K562 (cell line): ENCODE data around the gene LY6G6D. TPM values are rescaled to one million over a fixed set of nuclear protein-coding genes. Genes with fewer than 3 reads are reported as not detected.

Experiments used
- ATAC-seq: fragments of 200-7000 bp; cut with Tn5 transposase; 3 replicates; pipeline ENCODE4 v1.9.1; 2020; ENCODE audit warnings: moderate library complexity
- BruUV-seq: library from RNA; stranded (reverse); fragments of 400-500 nt; replicated peaks from 2 replicates; lab custom pipeline; 2021; lab: Mats Ljungman, UMichigan
- CTCF ChIA-PET: fragments of 300-600 bp; formaldehyde crosslinking; extraction: SDS; loops from one replicate; lab custom pipeline; 2021; ENCODE audit warnings: low intra/inter-chr PET ratio; lab: Yijun Ruan, JAX
- POLR2A ChIA-PET: fragments of 300-600, 350-650 bp; sonication (Branson Sonifier 250); formaldehyde crosslinking; extraction: SDS; loops from one replicate; lab custom pipeline; 2021; ENCODE audit warnings: antibody characterized with exemption, inconsistent platforms; lab: Yijun Ruan, JAX
- DNase-seq, 4 experiments: peaks; one replicate each; pipeline versions ENCODE4 v3.0.0 to v3.0.0-alpha.2; 2011 to 2018; ENCODE audit warnings: low spot score in 3 of 4, mixed read lengths in 3 of 4; ENCODE audit errors: extremely low read depth in 1 of 4
- FAIRE-seq: peaks from 2 replicates; lab custom pipeline; 2011; peaks lifted over from hg19 to GRCh38; lab: Jason Lieb, UNC
- H2AFZ ChIP-seq: 2 replicates; pipeline ENCODE4 v1.6.0; 2011; ENCODE audit warnings: low read depth, low read length, control low read depth, inconsistent platforms
- H3K27ac ChIP-seq: fragments of 200-600 bp; 3 replicates; pipeline ENCODE4 v1.8.0; 2011; ENCODE audit warnings: low read depth, mild to moderate bottlenecking, control low read depth, inconsistent platforms, low read length, moderate library complexity, mixed read lengths; ENCODE audit errors: extremely low read depth
- H3K27me3 ChIP-seq, 2 experiments: fragments of 300-600 bp in 1 of 2; 2 replicates in 1 of 2; 3 replicates in 1 of 2; pipeline versions ENCODE4 v1.6.0 to v1.8.0; 2011; ENCODE audit warnings: inconsistent platforms in 2 of 2, low read length in 2 of 2, mild to moderate bottlenecking in 1 of 2, mixed read lengths in 1 of 2, moderate library complexity in 1 of 2; ENCODE audit not compliant: control insufficient read depth in 2 of 2, insufficient read depth in 2 of 2
- H3K36me3 ChIP-seq: fragments of 300-600 bp; 3 replicates; pipeline ENCODE4 v1.8.0; 2011; ENCODE audit warnings: mild to moderate bottlenecking, low read length, inconsistent platforms; ENCODE audit not compliant: control insufficient read depth, insufficient read depth
- H3K4me1 ChIP-seq, 2 experiments: fragments of 200-600 bp in 1 of 2; replicated peaks in 1 of 2; 2 replicates in 1 of 2; 3 replicates in 1 of 2; pipeline versions ENCODE4 v1.5.1 to v1.8.0; 2011; ENCODE audit warnings: inconsistent platforms in 2 of 2, low read length in 2 of 2, mild to moderate bottlenecking in 1 of 2, mixed read lengths in 1 of 2, moderate library complexity in 1 of 2; ENCODE audit not compliant: control insufficient read depth in 2 of 2, insufficient read depth in 2 of 2
- H3K4me2 ChIP-seq: 2 replicates; pipeline ENCODE4 v1.6.1; 2011; ENCODE audit warnings: low read length, control low read depth, inconsistent platforms, mixed read lengths; ENCODE audit not compliant: insufficient read depth
- H3K4me3 ChIP-seq: fragments of 200-600 bp; sonication (generic), shearing (Covaris generic); 2 replicates; pipeline ENCODE4 v1.5.1; 2016; ENCODE audit warnings: control low read depth, inconsistent platforms
- H3K79me2 ChIP-seq: fragments of 200-600 bp; 3 replicates; pipeline ENCODE4 v1.8.0; 2011; ENCODE audit warnings: low read length, inconsistent platforms; ENCODE audit not compliant: control insufficient read depth, insufficient read depth
- H3K9ac ChIP-seq, 2 experiments: 2 replicates each; pipeline versions ENCODE4 v1.6.0 to v1.6.1; 2011; ENCODE audit warnings: low read depth in 2 of 2, low read length in 2 of 2, control low read depth in 1 of 2, inconsistent platforms in 1 of 2, mild to moderate bottlenecking in 1 of 2, mixed read lengths in 1 of 2; ENCODE audit not compliant: insufficient read depth in 1 of 2
- H3K9me1 ChIP-seq: one replicate; pipeline ENCODE4 v1.6.0; 2011; ENCODE audit warnings: inconsistent platforms, mild to moderate bottlenecking, low read length, moderate library complexity; ENCODE audit not compliant: control insufficient read depth, insufficient read depth
- H3K9me3 ChIP-seq: replicated peaks from 2 replicates; pipeline ENCODE4 v1.5.1; 2011; ENCODE audit warnings: low read depth, low read length, inconsistent platforms; ENCODE audit not compliant: control insufficient read depth, insufficient read depth
- H4K20me1 ChIP-seq: replicated peaks from 2 replicates; pipeline ENCODE4 v1.6.1; 2011; ENCODE audit warnings: low read length, inconsistent platforms, mixed read lengths; ENCODE audit not compliant: control insufficient read depth, insufficient read depth
- ARID2 ChIP-seq: fragments of 450-650 bp; IDR thresholded peaks from 2 replicates; pipeline ENCODE4 v1.6.1; 2017; ENCODE audit warnings: antibody characterized with exemption, mild to moderate bottlenecking
- FOXK1 ChIP-seq: sonication (generic); formaldehyde crosslinking; IDR thresholded peaks from 2 replicates; pipeline ENCODE4 v1.8.0; 2022; ENCODE audit warnings: missing genetic modification reagents, mild to moderate bottlenecking, borderline replicate concordance
- HMG20B ChIP-seq: fragments of 250-450 bp; sonication (Bioruptor Pico); IDR thresholded peaks from 2 replicates; pipeline ENCODE4 v1.5.0; 2021; ENCODE audit warnings: mild to moderate bottlenecking
- IRF2 ChIP-seq: sonication (generic); formaldehyde crosslinking; IDR thresholded peaks from 2 replicates; pipeline ENCODE4 v1.8.1; 2022; ENCODE audit warnings: mild to moderate bottlenecking, missing genetic modification reagents
- LCOR ChIP-seq: sonication (generic); formaldehyde crosslinking; IDR thresholded peaks from 2 replicates; pipeline ENCODE4 v1.8.0; 2022; ENCODE audit warnings: mild to moderate bottlenecking, missing genetic modification reagents
- MBD2 ChIP-seq: sonication (generic); IDR thresholded peaks from 2 replicates; pipeline ENCODE4 v1.6.1; 2016; ENCODE audit warnings: low read depth, borderline replicate concordance
- NONO ChIP-seq, 2 experiments: fragments of 200-400 bp in 1 of 2; fragments of 450-650 bp in 1 of 2; formaldehyde crosslinking in 1 of 2; IDR thresholded peaks; 2 replicates each; pipeline ENCODE4 v1.6.1; 2017; ENCODE audit warnings: low read depth in 2 of 2, mild to moderate bottlenecking in 2 of 2, moderate library complexity in 2 of 2, low read length in 1 of 2
- POLR2H ChIP-seq: IDR thresholded peaks from 2 replicates; pipeline ENCODE4 v1.6.1; 2016; ENCODE audit warnings: missing genetic modification characterization, low read depth, mild to moderate bottlenecking, control low read depth, missing compliant biosample characterization, moderate library complexity
- PRMT5 ChIP-seq: sonication (generic); formaldehyde crosslinking; IDR thresholded peaks from 2 replicates; pipeline ENCODE4 v1.5.0; 2020; ENCODE audit warnings: missing genetic modification reagents
- RNF2 ChIP-seq: sonication (generic); IDR thresholded peaks from 2 replicates; pipeline ENCODE4 v1.6.1; 2016
- SMC3 ChIP-seq: conservative IDR thresholded peaks from 2 replicates; pipeline ENCODE4 v1.6.1; 2011; ENCODE audit warnings: low read depth, low read length, improper control_type of control experiment; ENCODE audit not compliant: insufficient read depth
- XRCC5 ChIP-seq: fragments of 200-400 bp; formaldehyde crosslinking; IDR thresholded peaks from 2 replicates; pipeline ENCODE4 v1.6.1; 2017; ENCODE audit warnings: low read depth, mild to moderate bottlenecking, low read length
- ZBTB33 ChIP-seq: sonication (generic); formaldehyde crosslinking; IDR thresholded peaks from 2 replicates; pipeline ENCODE4 v1.8.1; 2023; ENCODE audit warnings: mild to moderate bottlenecking, missing genetic modification reagents
- ZNF133 ChIP-seq: fragments of 250-450 bp; sonication (Bioruptor Pico); IDR thresholded peaks from 2 replicates; pipeline ENCODE4 v1.4.0; 2020; ENCODE audit warnings: mild to moderate bottlenecking
- ZNF274 ChIP-seq: IDR thresholded peaks from 2 replicates; pipeline ENCODE4 v1.6.1; 2011; ENCODE audit warnings: low read depth, mild to moderate bottlenecking, low read length, moderate library complexity, borderline replicate concordance
- ZNF696 ChIP-seq: fragments of 250-450 bp; sonication (Bioruptor Pico); conservative IDR thresholded peaks from 2 replicates; pipeline ENCODE4 v1.4.0; 2020; ENCODE audit warnings: mild to moderate bottlenecking, moderate library complexity
- WGBS: fragments of 100-300 bp; shearing (Covaris generic); methylation state at CpG from one replicate; pipeline ENCODE4 v1.1.6; 2016; ENCODE audit warnings: low coverage, mixed read lengths; ENCODE audit not compliant: insufficient coverage; ENCODE audit errors: missing lambda C conversion rate; 5-methylcytosine and 5-hydroxymethylcytosine counted together
- in situ Hi-C: fragments of 300-500 bp; cut with MboI; formaldehyde crosslinking; loops from 4 replicates; pipeline ENCODE4 v1.15.0; 2018; ENCODE audit warnings: inconsistent platforms, mixed read lengths
- intact Hi-C: fragments of 100-400 bp; cut with micrococcal nuclease; formaldehyde crosslinking; loops from 2 replicates; pipeline ENCODE4 v1.14.2; 2022
- polyA plus RNA-seq, 8 experiments: library from polyadenylated mRNA; depleted of rRNA in 4 of 8; stranded (reverse) in 5 of 8; unstranded in 3 of 8; fragments of >200 nt; fragmentation: Nextera tagmentation in 2 of 8; fragmentation: Illumina TruSeq in 1 of 8; extraction: Ambion mirVana in 2 of 8; extraction: Trizol in 1 of 8; gene quantifications; 2 replicates each; pipeline versions ENCODE4 v1.2.1 to v1.2.3, GENCODE V29; 2011 to 2014; ENCODE audit warnings: inconsistent platforms in 1 of 8, missing spikeins in 1 of 8
- total RNA-seq, 7 experiments: library from RNA; depleted of rRNA in 6 of 7; stranded (reverse); fragments of >200 nt in 6 of 7; fragmentation: Illumina TruSeq in 2 of 7; extraction: Trizol in 2 of 7; gene quantifications; 2 replicates each; pipeline versions ENCODE4 v1.2.1 to v1.2.3, GENCODE V29; 2011 to 2021; ENCODE audit warnings: low replicate concordance in 1 of 7
- TF ChIP-seq, protein P1 (sequence below): conservative IDR thresholded peaks from 2 replicates; pipeline ENCODE4 v1.6.1; 2011; ENCODE audit warnings: low read depth, mild to moderate bottlenecking, low read length; ENCODE audit not compliant: control insufficient read depth

The LY6G6D gene
- total and polyA plus RNA-seq, 9 of the 15 experiments (the other 6 are each of a cell fraction or from before 2014, with no cell fraction given) = 0.30 to 0.38 TPM; not detected in 7

DNA sequence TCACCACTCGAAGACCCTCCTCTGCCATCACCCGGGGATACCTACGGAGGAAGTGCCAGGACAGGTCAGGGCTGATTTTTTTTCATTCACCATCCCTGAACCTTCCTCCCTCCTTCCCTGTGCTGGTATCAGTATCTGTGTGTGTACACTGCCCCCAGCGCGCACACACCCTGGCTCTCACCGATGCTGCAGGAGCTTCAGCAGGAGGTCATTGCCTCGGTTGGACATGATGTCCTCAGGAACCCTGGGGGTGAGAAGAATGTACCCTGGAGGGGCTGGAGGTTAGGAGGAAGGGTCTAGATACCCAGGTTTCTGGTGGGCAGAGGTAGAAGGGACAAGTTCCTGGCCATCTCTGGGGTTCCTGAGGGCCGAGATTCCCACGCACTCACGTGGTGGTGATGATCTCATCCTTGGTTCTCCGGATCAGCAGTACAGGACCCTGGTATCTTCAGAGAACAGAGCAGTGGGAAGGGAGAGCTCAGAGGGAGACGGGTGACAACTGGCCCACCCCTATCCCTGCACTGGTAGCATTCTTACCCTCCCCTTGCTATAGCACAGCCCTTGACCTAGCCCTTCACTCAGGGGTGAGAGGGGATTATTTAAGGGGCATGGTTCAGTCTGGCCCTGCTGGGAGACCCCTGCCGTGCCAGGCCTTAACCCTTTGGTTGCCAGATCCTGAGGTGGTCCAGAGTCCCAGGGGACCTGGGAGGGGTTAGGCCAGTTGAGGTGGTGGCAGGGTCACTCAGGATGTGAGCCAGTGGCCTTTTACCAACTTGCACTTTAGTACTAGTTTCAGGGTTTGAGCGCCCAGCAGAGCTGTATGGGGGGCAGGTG lies 27.1 kb upstream of the LY6G6D start:
- BruUV-seq = no TSS peak
- H3K4me1 ChIP-seq = peaks cover 63 to 69% of the 10 kb centered on the region in 2 experiments
- no peaks in the 10 kb centered on the region for H4K20me1 ChIP-seq
- no peaks in the 10 kb centered on the region for H3K27me3 ChIP-seq
- H3K4me2 ChIP-seq = no peak overlapping the region
- ATAC-seq (no peak), FAIRE-seq (no peak), DNase-seq (peak in 1 of 4 experiments; percentile 61)
- ChIA-PET POLR2A (interaction anchor here (0.5 to 7.1 kb wide), 13 partner anchors 8 to 139 kb away, joined by 3 to 158 read pairs (median 6); partner anchors contain the start of genes ABHD16A, CSNK2B, DDAH2 and GPANK1), CTCF (no interaction called here)
- in situ Hi-C loops = loop anchor here (5.0 kb wide), 1 partner anchor 79 kb away; no protein-coding TSS in a partner anchor
- intact Hi-C loops = no loop called here
- H3K27ac ChIP-seq = no peak overlapping the region; the same call in 2 of the 3 replicates
- H3K4me3 ChIP-seq = no peak overlapping the region
- no peaks in the 10 kb centered on the region; the same call in 2 of the 3 replicates for H3K79me2 ChIP-seq
- 80% methylated on average over 14 of the region's 14 CpGs for WGBS
- H3K9me1 ChIP-seq = no peaks in the 10 kb centered on the region
- H3K9ac ChIP-seq = peak overlapping the region in 1 of 2 experiments; percentile 78; a peak in 2 of 4 replicates
- no peak overlapping the region for H2AFZ ChIP-seq
- no peaks in the 10 kb centered on the region for H3K9me3 ChIP-seq
- peaks cover 77% of the 10 kb centered on the region for H3K36me3 ChIP-seq
- TF ChIP-seq LCOR (CRISPR knock-in tag) = no peak
- no peak for TF ChIP-seq MBD2
- TF ChIP-seq ZNF133 (CRISPR knock-in tag) = no peak
- no peak for TF ChIP-seq RNF2
- no peak for TF ChIP-seq ZBTB33
- TF ChIP-seq ARID2 = no peak
- TF ChIP-seq, protein P1, sequence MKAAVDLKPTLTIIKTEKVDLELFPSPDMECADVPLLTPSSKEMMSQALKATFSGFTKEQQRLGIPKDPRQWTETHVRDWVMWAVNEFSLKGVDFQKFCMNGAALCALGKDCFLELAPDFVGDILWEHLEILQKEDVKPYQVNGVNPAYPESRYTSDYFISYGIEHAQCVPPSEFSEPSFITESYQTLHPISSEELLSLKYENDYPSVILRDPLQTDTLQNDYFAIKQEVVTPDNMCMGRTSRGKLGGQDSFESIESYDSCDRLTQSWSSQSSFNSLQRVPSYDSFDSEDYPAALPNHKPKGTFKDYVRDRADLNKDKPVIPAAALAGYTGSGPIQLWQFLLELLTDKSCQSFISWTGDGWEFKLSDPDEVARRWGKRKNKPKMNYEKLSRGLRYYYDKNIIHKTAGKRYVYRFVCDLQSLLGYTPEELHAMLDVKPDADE = no peak
- TF ChIP-seq NONO (IDR thresholded peaks at IDR 0.05; ENCODE audit: low read depth in 2 of 2, low read length in 1 of 2) = no peak
- peak; percentile 29; the same call in 1 of the 2 replicates for TF ChIP-seq PRMT5 (CRISPR knock-in tag)
- TF ChIP-seq SMC3 = no peak
- 0 out of 2 replicates have a peak, but pooled peaks have one; percentile 22 for TF ChIP-seq XRCC5
- TF ChIP-seq HMG20B (CRISPR knock-in tag) = no peak
- TF ChIP-seq ZNF274 = no peak
- 0 out of 2 replicates have a peak, but pooled peaks have one; percentile 22 for TF ChIP-seq IRF2 (CRISPR knock-in tag)
- TF ChIP-seq FOXK1 (CRISPR knock-in tag) = peak; percentile 40; the same call in 1 of the 2 replicates
- no peak for TF ChIP-seq POLR2H
- TF ChIP-seq ZNF696 (CRISPR knock-in tag) = no peak
